Calu3 (cell line): Measurements from ENCODE around the gene CDK13. TPM values are rescaled to one million over a fixed set of nuclear protein-coding genes. Genes with fewer than 3 reads are reported as not detected.

Experiments
- BruUV-seq: library from RNA; stranded (reverse); fragments of 400-500 nt; replicated peaks from 2 replicates; lab custom pipeline; 2021; lab: Mats Ljungman, UMichigan
- CTCF ChIA-PET: fragments of 300-600 bp; sonication (Branson Sonifier 250); formaldehyde crosslinking; loops from one replicate; lab custom pipeline; 2022; ENCODE audit warnings: antibody characterized with exemption; lab: Charles Lee
- DNase-seq: peaks from one replicate; pipeline ENCODE4 v3.0.0; 2022
- H3K27ac Mint-ChIP-seq: one replicate; pipeline ENCODE4 v1.8.0; 2022; ENCODE audit warnings: mixed read lengths; ENCODE audit not compliant: unreplicated experiment
- H3K27me3 Mint-ChIP-seq: one replicate; pipeline ENCODE4 v1.8.0; 2022; ENCODE audit warnings: mixed read lengths; ENCODE audit not compliant: unreplicated experiment
- H3K36me3 Mint-ChIP-seq: one replicate; pipeline ENCODE4 v1.8.0; 2022; ENCODE audit warnings: mild to moderate bottlenecking, moderate library complexity, mixed read lengths; ENCODE audit not compliant: insufficient read depth, unreplicated experiment
- H3K4me1 Mint-ChIP-seq: one replicate; pipeline ENCODE4 v1.8.0; 2022; ENCODE audit warnings: mild to moderate bottlenecking, low read depth, mixed read lengths; ENCODE audit not compliant: unreplicated experiment
- H3K4me3 Mint-ChIP-seq: one replicate; pipeline ENCODE4 v1.8.0; 2022; ENCODE audit warnings: mild to moderate bottlenecking, low read depth, moderate library complexity, mixed read lengths; ENCODE audit not compliant: unreplicated experiment
- H3K9me3 Mint-ChIP-seq: one replicate; pipeline ENCODE4 v1.8.0; 2022; ENCODE audit warnings: low read depth, mixed read lengths; ENCODE audit not compliant: unreplicated experiment
- intact Hi-C: fragments of 100-400 bp; cut with micrococcal nuclease; formaldehyde crosslinking; loops from one replicate; pipeline ENCODE4 v1.10.0; 2022; ENCODE audit not compliant: unreplicated experiment
- total RNA-seq: library from RNA; stranded (reverse); gene quantifications from 2 replicates; pipeline ENCODE4 v1.2.3, GENCODE V29; 2022
- TF ChIP-seq, protein P1 (sequence below): fragments of 200-600 bp; IDR thresholded peaks from one replicate; pipeline ENCODE4 v1.8.0; 2022; ENCODE audit warnings: antibody characterized with exemption; ENCODE audit not compliant: unreplicated experiment

CDK13 gene
- total RNA-seq, 1 experiment from 2014 or later: 86.7 TPM

DNA sequence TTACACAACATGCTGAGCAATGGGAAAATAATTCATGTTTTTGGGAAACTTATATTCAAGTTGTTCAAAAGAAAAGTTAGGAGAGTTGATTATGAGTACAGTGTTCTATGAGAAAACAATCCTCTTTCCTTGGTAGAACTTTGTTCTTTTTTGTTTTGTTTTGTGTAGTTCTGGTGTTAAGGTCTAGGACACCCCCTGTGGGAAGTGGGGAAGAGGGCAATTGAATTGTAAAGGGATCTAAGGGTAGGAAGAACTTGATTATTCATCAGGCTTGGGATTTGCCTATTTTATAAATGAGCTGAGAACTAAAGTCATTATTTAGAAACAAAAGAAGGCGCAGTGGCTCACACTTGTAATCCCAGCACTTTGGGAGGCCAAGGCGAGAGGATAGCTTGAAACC, 25.9 kb upstream of the CDK13 start:
- TF ChIP-seq, protein P1, sequence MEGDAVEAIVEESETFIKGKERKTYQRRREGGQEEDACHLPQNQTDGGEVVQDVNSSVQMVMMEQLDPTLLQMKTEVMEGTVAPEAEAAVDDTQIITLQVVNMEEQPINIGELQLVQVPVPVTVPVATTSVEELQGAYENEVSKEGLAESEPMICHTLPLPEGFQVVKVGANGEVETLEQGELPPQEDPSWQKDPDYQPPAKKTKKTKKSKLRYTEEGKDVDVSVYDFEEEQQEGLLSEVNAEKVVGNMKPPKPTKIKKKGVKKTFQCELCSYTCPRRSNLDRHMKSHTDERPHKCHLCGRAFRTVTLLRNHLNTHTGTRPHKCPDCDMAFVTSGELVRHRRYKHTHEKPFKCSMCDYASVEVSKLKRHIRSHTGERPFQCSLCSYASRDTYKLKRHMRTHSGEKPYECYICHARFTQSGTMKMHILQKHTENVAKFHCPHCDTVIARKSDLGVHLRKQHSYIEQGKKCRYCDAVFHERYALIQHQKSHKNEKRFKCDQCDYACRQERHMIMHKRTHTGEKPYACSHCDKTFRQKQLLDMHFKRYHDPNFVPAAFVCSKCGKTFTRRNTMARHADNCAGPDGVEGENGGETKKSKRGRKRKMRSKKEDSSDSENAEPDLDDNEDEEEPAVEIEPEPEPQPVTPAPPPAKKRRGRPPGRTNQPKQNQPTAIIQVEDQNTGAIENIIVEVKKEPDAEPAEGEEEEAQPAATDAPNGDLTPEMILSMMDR: no peak
- Mint-ChIP-seq H3K27me3 (no peaks in the 10 kb centered on the region), H3K27ac (no peak overlapping the region), H3K4me3 (no peak overlapping the region), H3K36me3 (no peaks in the 10 kb centered on the region), H3K4me1 (no peaks in the 10 kb centered on the region), H3K9me3 (no peaks in the 10 kb centered on the region)
- BruUV-seq: no TSS peak
- DNase-seq: no peak
- intact Hi-C loops: no loop called here
- CTCF ChIA-PET: interaction anchor here (1.0 kb wide), 1 partner anchor 14 kb away, joined by 3 read pairs; no protein-coding TSS in a partner anchor

DNA sequence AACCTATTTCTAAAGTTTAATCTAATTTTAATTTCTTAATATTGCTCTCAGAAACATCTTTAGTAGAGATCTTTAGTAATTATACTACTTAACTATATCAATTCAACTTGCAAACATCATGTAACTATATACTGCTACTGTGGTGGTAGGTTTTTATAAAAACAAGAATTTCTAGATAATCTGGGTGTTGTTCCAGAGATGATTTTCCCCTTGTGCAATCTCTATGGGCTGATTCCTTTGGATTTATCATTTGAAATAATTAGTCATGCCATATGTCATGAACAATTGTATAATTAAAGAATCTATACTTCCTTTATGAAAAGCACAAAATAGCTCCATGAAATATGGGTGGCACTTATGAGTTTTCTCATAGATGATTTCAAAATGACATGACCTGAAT, 23.9 kb upstream of the CDK13 start:
- intact Hi-C loops: no loop called here
- Mint-ChIP-seq H3K9me3 (no peaks in the 10 kb centered on the region), H3K36me3 (no peaks in the 10 kb centered on the region), H3K27ac (no peak overlapping the region), H3K4me1 (no peaks in the 10 kb centered on the region), H3K4me3 (no peak overlapping the region), H3K27me3 (no peaks in the 10 kb centered on the region)
- no peak for DNase-seq
- no TSS peak for BruUV-seq
- TF ChIP-seq, protein P1: no peak
- CTCF ChIA-PET: interaction anchor here (0.7 kb wide), 1 partner anchor 574 kb away, joined by 3 read pairs; no protein-coding TSS in a partner anchor

DNA sequence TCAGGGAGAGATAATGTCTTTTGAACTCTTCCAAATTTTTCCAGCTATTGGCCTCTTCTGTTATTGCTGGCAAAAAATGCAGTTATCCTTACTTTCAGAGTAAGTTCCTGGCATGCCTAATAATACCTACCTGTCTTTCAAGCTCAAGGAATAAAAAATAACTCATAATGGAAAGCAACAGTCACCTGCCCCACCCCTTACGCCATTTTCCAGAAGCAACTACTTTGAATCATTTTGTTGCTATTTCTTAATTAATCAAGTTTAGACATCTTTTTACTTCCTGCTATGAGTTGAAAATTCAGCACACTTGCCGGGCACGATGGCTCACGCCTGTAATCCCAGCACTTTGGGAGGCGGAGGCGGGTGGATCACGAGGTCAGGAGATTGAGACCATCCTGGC, 23.0 kb upstream of the CDK13 start:
- DNase-seq: no peak
- no peak overlapping the region for H3K4me3 Mint-ChIP-seq
- CTCF ChIA-PET: no interaction called here
- H3K4me1 Mint-ChIP-seq: no peaks in the 10 kb centered on the region
- no peaks in the 10 kb centered on the region for H3K36me3 Mint-ChIP-seq
- no peaks in the 10 kb centered on the region for H3K27me3 Mint-ChIP-seq
- BruUV-seq: no TSS peak
- intact Hi-C loops: no loop called here
- TF ChIP-seq, protein P1: no peak
- H3K9me3 Mint-ChIP-seq: no peaks in the 10 kb centered on the region
- no peak overlapping the region for H3K27ac Mint-ChIP-seq

DNA sequence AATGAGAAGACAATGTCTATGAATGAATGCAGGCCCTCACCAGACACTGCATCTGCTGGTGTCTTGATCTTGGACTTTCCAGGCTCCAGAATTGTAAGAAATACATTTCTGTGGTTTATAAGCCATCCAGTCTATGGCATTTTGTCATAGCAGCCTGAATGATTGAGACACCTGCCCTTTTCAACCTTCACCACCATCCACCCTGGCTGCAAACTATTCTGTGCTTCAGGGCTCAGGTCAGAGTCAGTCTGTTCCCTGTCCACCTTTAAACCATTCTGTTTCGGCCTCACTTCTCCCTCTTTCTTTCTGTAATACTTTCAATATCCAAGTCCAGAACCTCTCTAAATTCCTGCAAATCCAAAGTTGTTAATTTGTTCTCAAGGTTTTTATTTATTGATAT, 15.9 kb upstream of the CDK13 start:
- Mint-ChIP-seq H3K27ac (no peak overlapping the region), H3K4me3 (no peak overlapping the region), H3K4me1 (no peaks in the 10 kb centered on the region), H3K36me3 (no peaks in the 10 kb centered on the region), H3K27me3 (no peaks in the 10 kb centered on the region), H3K9me3 (no peaks in the 10 kb centered on the region)
- BruUV-seq: no TSS peak
- CTCF ChIA-PET: no interaction called here
- TF ChIP-seq, protein P1: no peak
- intact Hi-C loops: no loop called here
- no peak for DNase-seq
